ENCODE results near the gene XKR7.

XKR7 gene

GRCh38 chr20:31981784-31982183 lies 13.8 kb downstream of the XKR7 start:
- no peak for DNase-seq

- no peak for DNase-seq
Observed at GRCh38 chr20:31984981-31985471, 17.1 kb downstream of the XKR7 start.

GRCh38 chr20:31987744-31988143 lies 19.8 kb downstream of the XKR7 start:
- no peak for DNase-seq

DNA sequence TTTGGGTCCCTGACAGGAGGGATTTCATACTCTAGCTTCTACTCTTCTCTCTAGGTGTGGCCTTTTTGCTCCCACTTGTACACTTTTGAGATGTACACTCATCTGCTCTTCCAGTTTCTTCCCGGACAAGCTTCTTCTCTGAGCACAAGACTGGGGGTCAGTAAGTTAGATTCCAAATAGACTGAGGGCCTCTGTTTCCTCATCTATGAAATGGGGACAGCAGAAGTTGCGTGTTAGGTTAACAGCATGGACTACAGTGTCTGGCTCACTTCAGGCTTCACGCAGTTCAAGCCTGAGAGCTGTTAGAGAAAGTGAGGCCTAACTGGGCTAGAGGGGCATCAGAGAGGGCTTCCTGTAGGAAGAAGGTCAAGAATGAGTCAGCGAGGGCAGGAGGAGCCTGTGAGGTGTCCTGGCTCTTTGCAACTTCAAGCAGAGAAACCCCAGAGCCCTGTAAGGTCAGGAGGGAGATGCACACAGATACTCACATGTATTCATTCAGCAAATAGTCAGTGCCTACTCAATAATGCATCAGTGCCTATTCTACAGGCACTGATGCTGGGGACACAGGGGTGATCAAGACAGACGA lies 20.6 kb downstream of the XKR7 start:
- DNase-seq: no peak

- no peak for DNase-seq
Observed at GRCh38 chr20:31989030-31989645, 21.2 kb downstream of the XKR7 start.

- no peak for DNase-seq
Observed at GRCh38 chr20:31990641-31991338, 22.8 kb downstream of the XKR7 start.

DNA sequence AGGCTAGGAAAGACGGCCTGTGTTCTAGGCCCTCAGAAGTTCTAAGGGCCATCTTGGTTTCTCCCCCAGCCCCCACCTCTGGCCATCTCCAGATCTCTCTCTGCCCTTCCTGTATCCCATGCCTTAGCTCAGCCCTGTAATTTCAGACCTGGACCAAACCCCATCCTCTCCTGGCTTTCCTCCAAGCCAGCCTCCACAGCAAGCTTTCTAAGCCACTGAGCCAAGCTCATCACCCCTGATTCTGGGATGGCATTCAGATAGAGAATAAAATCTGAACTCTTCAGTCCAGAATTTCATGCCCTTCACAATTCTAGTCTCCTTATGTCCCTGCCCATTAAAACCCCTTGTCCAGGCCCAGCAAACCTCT lies 23.4 kb downstream of the XKR7 start:
- no peak for DNase-seq

DNA sequence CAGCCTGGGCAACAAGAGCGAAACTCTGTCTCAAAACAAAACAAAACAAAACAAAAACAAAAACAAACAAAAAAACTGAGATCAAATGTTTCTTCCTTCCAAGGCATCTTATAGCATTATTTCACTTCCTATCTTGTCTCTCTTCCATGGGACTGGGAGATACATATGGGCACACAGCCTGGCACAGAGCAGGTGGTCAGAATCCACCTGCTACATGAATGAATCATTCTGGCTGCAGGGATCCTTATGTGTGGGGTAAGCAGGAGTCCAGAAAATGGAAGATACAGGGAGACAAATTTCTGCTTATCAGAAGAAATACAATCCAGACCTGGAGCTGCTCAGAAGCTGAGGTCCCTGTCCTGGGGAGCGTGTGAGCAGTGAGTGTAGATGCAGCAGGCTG lies 24.1 kb downstream of the XKR7 start:
- DNase-seq: no peak

- DNase-seq: no peak
Observed at GRCh38 chr20:31996996-31997395, 29.0 kb downstream of the XKR7 start.

GRCh38 chr20:31998246-31998645 lies 30.3 kb downstream of the XKR7 start:
- DNase-seq: no peak

DNA sequence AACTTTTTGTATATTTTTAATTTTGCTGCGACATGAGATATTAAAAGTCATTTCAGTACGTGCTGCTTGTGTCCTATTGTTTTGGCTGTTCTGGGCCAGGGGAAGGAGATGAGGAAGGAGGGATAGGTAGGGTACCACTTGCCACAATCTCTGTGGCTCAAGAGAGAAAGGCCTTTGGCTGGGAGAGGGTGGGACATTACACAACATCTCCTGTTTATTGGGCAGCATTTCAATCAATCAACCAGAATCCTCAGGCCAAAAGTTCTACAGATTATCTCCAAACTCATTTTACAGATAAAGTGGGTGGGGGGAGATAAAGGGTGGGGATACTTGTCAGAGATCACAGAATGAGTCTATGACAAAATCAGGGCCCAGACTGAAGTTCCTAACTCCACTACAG lies 35.4 kb downstream of the XKR7 start:
- DNase-seq: no peak

GRCh38 chr20:32004963-32005362 lies 37.0 kb downstream of the XKR7 start:
- peak; percentile 17 for DNase-seq

DNA sequence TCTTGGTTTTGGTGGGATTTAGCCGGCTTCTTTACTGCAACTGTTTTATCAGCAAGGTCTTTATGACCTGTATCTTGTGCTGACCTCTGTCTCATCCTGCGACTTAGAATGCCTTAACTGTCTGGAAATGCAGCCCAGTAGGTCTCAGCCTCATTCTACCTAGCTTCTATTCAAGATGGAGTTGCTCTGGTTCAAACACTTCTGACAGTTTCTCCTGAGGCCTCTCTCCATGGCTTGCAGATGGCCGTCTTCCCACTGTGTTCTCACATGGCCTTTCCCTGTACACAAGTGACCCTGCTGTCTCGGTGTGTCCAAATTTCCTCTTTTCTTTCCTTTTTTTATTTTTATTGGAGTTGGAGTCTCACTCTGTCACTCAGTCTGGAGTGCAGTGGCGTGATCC lies 38.1 kb downstream of the XKR7 start:
- no peak for DNase-seq

DNA sequence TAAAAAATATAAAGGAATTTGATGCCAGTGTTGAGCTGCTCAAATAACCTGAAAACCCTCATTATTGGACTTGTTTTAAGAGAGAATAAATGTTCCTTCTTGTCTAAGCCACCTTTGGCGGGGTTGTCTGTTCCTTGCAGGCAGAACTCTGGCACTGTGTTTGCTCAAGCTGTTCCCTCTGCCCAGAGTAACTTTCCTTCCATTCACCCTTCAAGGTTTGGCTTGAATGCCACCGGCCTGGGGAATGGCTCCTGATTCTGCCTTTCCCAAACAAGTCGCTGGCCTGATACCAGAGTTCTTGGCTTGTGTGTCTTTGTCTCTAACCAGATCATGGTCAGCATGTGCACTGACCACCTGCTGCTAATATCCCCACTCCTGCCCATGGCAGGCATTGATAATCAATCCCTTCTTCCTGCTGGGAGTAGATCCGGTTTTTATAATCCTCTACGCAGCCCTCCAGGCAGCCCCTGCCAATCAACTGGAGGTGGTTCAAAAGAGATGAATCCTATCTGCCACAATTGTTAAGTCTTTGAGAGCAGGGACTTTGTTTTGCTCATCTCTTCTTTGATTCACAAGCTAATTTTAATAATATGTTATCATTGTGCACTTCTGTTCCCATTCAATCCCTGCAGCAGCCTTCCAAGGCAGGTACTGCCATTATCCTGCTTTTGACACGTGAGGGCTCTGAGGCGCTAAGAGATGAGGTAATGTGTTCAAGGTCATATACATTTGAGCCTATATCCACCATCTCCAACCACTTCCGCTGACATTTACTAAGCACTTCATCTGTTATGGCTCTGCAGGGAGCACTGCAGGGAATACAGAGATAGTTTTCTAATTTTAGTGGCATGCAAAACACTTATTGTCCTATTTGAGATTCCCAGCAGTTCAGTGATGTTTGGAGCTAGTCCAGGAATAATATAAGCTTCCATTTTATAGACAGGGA lies 39.2 kb downstream of the XKR7 start:
- no peak for DNase-seq

- DNase-seq: no peak
Observed at GRCh38 chr20:32007787-32008616, 40.1 kb downstream of the XKR7 start.

DNA sequence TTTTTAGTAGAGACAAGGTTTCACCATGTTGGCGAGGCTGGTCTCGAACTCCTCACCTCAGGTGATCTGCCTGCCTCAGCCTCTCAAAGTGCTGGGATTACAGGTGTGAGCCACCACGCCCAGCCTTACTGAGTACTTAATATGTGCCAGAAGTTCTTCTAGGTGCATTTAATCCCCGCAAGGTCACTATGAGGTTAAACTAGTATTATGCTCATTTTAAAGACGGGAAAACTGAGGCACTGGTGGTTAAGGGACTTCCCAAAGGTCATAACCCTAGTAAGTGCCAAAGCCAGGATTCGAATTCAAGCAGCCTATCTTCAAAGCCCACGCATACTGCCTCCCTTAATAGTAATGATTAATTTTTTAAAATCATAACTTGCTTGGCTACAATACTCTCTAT lies 41.6 kb downstream of the XKR7 start:
- no peak for DNase-seq

DNA sequence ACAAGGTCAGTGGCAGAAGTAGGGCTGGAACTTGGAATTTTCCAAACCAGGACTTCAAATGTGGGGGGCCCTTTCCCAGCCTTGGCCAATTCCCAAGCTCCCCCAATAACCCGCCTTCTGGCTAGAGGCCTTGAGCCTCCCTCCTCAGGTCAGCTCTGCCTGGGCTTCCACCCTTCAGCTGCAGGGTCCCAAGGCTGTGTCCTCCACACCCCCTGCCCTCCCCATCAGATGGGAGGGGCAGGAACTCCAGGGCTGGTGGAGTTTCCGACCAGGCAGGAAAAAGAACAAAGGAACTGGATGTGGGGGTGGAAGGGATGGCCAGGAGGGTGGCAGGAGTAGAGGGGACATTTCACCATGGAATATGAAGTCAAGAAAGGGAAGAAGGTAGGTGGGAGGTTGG lies 42.1 kb downstream of the XKR7 start, which contains the start of gene CCM2L:
CCM2L (plus strand) TSS at position 338 of the 400 bp plus-strand sequence; CDS start at position 355, 17 bp downstream.
- DNase-seq: no peak

- DNase-seq: no peak
Observed at GRCh38 chr20:32010666-32011065, 42.7 kb downstream of the XKR7 start.

DNA sequence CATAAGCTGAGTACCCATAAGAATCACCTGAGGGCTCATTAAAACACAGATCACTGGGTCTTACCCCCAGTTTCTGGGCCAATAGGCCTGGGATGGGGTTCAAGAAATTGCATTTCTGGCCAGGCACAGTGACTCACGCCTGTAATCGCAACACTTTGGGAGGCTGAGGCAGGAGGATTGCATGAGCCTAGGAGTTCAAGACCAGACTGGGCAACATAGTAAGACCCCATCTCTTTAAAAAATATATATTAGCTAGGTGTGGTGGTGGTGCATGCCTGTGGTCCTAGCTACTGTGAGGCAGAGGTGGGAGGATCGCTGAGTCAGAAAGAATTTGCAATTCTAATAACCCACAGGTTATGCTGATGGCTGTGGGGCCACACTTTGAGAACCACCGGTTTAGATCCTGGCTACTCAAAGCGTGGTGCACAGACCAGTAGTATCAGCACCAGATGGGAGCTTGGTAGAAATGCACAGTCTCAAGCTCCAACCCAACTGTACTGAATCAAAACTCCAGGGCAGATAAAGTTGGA lies 44.3 kb downstream of the XKR7 start:
- no peak for DNase-seq

- no peak for DNase-seq
Observed at GRCh38 chr20:32013326-32013725, 45.4 kb downstream of the XKR7 start.

DNA sequence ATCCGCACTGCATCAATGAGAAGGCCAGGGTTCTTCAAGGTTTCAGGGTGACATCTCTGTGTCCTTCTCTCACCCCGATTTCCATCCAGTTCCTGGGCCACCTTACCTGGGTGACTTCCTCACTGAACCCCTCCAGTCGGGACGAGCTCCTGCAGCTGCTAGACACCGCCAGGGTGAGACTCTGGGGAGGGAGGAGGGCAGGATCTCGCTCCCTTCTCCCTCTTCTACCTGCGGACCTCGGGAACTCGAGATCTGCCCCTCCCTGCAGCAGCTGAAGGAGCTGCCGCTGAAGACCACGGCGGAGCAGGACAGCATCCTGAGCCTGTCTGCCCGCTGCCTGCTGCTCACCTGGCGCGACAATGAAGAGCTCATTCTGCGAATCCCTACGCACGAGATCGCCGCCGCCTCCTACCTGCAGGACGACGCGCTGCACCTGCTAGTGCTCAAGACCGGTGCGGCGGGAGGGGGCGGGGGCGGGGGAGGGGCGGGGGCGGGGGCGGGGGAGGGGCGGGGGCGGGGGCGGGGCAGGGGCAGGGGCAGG lies 49.8 kb downstream of the XKR7 start:
- DNase-seq: no peak
